Caco-2 (cell line): Measurements from ENCODE around the gene SLC25A29. TPM values are rescaled to one million over a fixed set of nuclear protein-coding genes. Genes with fewer than 3 reads are reported as not detected.
"Not testable (repeated sequence)": the region's sequence is repeated elsewhere in the genome, so short reads cannot be mapped to it uniquely, and the experiment has no call there.

Source experiments
- BruUV-seq: library from RNA; stranded (reverse); fragments of 400-500 nt; replicated peaks from 2 replicates; lab custom pipeline; 2021; lab: Mats Ljungman, UMichigan
- CTCF ChIA-PET: fragments of 300-600 bp; sonication (Branson Sonifier 250); formaldehyde crosslinking; loops from one replicate; lab custom pipeline; 2022; ENCODE audit warnings: antibody characterized with exemption; lab: Charles Lee
- POLR2A ChIA-PET: fragments of 300-600 bp; sonication (Branson Sonifier 250); formaldehyde crosslinking; loops from one replicate; lab custom pipeline; 2022; ENCODE audit warnings: antibody characterized with exemption; lab: Charles Lee
- DNase-seq, 2 experiments: peaks; one replicate each; pipeline versions ENCODE4 v3.0.0 to v3.0.0-alpha.2; 2020 to 2022
- H3K27me3 ChIP-seq: replicated peaks from 2 replicates; pipeline ENCODE4 v1.6.0; 2011; ENCODE audit warnings: low read length; ENCODE audit not compliant: control insufficient read depth, insufficient read depth
- H3K36me3 ChIP-seq: 2 replicates; pipeline ENCODE4 v1.5.1; 2011; ENCODE audit warnings: low read length; ENCODE audit not compliant: control insufficient read depth, insufficient read depth
- H3K4me1 ChIP-seq: fragments of 250-450 bp; sonication (Bioruptor Pico); 2 replicates; pipeline ENCODE4 v1.5.1; 2020; ENCODE audit warnings: mild to moderate bottlenecking
- H3K4me3 ChIP-seq: 2 replicates; pipeline ENCODE4 v1.5.1; 2011; ENCODE audit warnings: low read depth, mild to moderate bottlenecking, control low read depth, low read length
- H3K9me3 ChIP-seq: fragments of 250-450 bp; sonication (Bioruptor Pico); 2 replicates; pipeline ENCODE4 v1.5.1; 2020; ENCODE audit warnings: mild to moderate bottlenecking, moderate library complexity
- H3K27ac Mint-ChIP-seq: one replicate; pipeline ENCODE4 v1.8.0; 2022; ENCODE audit warnings: mixed read lengths; ENCODE audit not compliant: unreplicated experiment
- H3K27me3 Mint-ChIP-seq: one replicate; pipeline ENCODE4 v1.8.0; 2022; ENCODE audit warnings: mixed read lengths; ENCODE audit not compliant: insufficient read depth, unreplicated experiment
- H3K36me3 Mint-ChIP-seq: one replicate; pipeline ENCODE4 v1.8.0; 2022; ENCODE audit warnings: mild to moderate bottlenecking, mixed read lengths; ENCODE audit not compliant: insufficient read depth, unreplicated experiment
- H3K4me1 Mint-ChIP-seq: one replicate; pipeline ENCODE4 v1.8.0; 2022; ENCODE audit warnings: low read depth, mixed read lengths; ENCODE audit not compliant: unreplicated experiment
- H3K4me3 Mint-ChIP-seq: one replicate; pipeline ENCODE4 v1.8.0; 2022; ENCODE audit warnings: mild to moderate bottlenecking, moderate library complexity, mixed read lengths; ENCODE audit not compliant: unreplicated experiment
- H3K9me3 Mint-ChIP-seq: one replicate; pipeline ENCODE4 v1.8.0; 2022; ENCODE audit warnings: mixed read lengths; ENCODE audit not compliant: unreplicated experiment
- intact Hi-C: fragments of 100-400 bp; cut with micrococcal nuclease; formaldehyde crosslinking; loops from one replicate; pipeline ENCODE4 v1.10.0; 2022; ENCODE audit not compliant: unreplicated experiment
- total RNA-seq: library from RNA; stranded (reverse); gene quantifications from 2 replicates; pipeline ENCODE4 v1.2.3, GENCODE V29; 2022
- TF ChIP-seq, protein P1 (sequence below), 2 experiments: fragments of 200-600 bp in 1 of 2; IDR thresholded peaks; 1 replicate in 1 of 2; 2 replicates in 1 of 2; pipeline versions ENCODE4 v1.5.1 to v1.8.0; 2011 to 2022; ENCODE audit warnings: antibody characterized with exemption in 1 of 2, control low read depth in 1 of 2, inconsistent platforms in 1 of 2, low read depth in 1 of 2, low read length in 1 of 2, mild to moderate bottlenecking in 1 of 2, moderate library complexity in 1 of 2; ENCODE audit not compliant: insufficient read depth in 1 of 2, severe bottlenecking in 1 of 2, unreplicated experiment in 1 of 2

SLC25A29 gene
- total RNA-seq, 1 experiment from 2014 or later: 28.5 TPM

GRCh38 chr14:100346306-100347091 is 40.3 kb upstream of the SLC25A29 start:
- H3K36me3 ChIP-seq: no peaks in the 10 kb centered on the region; the same call in 1 of the 2 replicates
- H3K36me3 Mint-ChIP-seq: peaks cover 45% of the 10 kb centered on the region
- TF ChIP-seq, protein P1, sequence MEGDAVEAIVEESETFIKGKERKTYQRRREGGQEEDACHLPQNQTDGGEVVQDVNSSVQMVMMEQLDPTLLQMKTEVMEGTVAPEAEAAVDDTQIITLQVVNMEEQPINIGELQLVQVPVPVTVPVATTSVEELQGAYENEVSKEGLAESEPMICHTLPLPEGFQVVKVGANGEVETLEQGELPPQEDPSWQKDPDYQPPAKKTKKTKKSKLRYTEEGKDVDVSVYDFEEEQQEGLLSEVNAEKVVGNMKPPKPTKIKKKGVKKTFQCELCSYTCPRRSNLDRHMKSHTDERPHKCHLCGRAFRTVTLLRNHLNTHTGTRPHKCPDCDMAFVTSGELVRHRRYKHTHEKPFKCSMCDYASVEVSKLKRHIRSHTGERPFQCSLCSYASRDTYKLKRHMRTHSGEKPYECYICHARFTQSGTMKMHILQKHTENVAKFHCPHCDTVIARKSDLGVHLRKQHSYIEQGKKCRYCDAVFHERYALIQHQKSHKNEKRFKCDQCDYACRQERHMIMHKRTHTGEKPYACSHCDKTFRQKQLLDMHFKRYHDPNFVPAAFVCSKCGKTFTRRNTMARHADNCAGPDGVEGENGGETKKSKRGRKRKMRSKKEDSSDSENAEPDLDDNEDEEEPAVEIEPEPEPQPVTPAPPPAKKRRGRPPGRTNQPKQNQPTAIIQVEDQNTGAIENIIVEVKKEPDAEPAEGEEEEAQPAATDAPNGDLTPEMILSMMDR (IDR thresholded peaks at IDR 0.05; ENCODE audit: insufficient read depth in 1 of 2, low read depth in 1 of 2, low read length in 1 of 2, severe bottlenecking in 1 of 2, unreplicated experiment in 1 of 2): no peak
- ChIA-PET CTCF (no interaction called here), POLR2A (no interaction called here)
- intact Hi-C loops: no loop called here
- H3K4me1 Mint-ChIP-seq: no peaks in the 10 kb centered on the region
- no peak overlapping the region for H3K27ac Mint-ChIP-seq
- no peak overlapping the region for H3K4me3 ChIP-seq
- H3K4me1 ChIP-seq: no peaks in the 10 kb centered on the region
- no peaks in the 10 kb centered on the region for H3K27me3 Mint-ChIP-seq
- BruUV-seq: no TSS peak
- H3K27me3 ChIP-seq: no peaks in the 10 kb centered on the region
- no peaks in the 10 kb centered on the region for H3K9me3 Mint-ChIP-seq
- H3K4me3 Mint-ChIP-seq: no peak overlapping the region
- DNase-seq: no peak
- no peaks in the 10 kb centered on the region for H3K9me3 ChIP-seq

- H3K36me3 ChIP-seq: no peaks in the 10 kb centered on the region; the same call in 1 of the 2 replicates
- H3K4me3 ChIP-seq: no peak overlapping the region
- intact Hi-C loops: no loop called here
- no TSS peak for BruUV-seq
- CTCF ChIA-PET: no interaction called here
- Mint-ChIP-seq H3K27me3 (no peaks in the 10 kb centered on the region), H3K9me3 (no peaks in the 10 kb centered on the region), H3K27ac (no peak overlapping the region), H3K4me1 (no peaks in the 10 kb centered on the region), H3K4me3 (no peak overlapping the region), H3K36me3 (peaks cover 45% of the 10 kb centered on the region)
- no peaks in the 10 kb centered on the region for H3K4me1 ChIP-seq
- TF ChIP-seq, protein P1 (IDR thresholded peaks at IDR 0.05; ENCODE audit: insufficient read depth in 1 of 2, low read depth in 1 of 2, low read length in 1 of 2, severe bottlenecking in 1 of 2, unreplicated experiment in 1 of 2): no peak
- no peaks in the 10 kb centered on the region for H3K27me3 ChIP-seq
- no peak for DNase-seq
- POLR2A ChIA-PET: no interaction called here
- no peaks in the 10 kb centered on the region for H3K9me3 ChIP-seq
These were observed 39.5 kb upstream of the SLC25A29 start for GRCh38 chr14:100345711-100346110.

DNA sequence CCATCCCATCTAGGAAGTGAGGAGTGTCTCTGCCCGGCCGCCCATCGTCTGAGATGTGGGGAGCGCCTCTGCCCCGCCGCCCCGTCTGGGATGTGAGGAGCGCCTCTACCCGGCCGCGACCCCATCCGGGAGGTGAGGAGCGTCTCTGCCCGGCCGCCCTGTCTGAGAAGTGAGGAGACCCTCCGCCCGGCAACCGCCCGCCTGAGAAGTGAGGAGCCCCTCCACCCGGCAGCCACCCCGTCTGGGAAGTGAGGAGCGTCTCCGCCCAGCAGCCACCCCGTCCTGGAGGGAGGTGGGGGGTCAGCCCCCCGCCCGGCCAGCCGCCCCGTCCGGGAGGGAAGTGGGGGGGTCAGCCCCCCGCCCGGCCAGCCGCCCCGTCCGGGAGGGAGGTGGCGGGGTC is 38.4 kb upstream of the SLC25A29 start:
- POLR2A ChIA-PET, DNase-seq, H3K4me3 ChIP-seq, intact Hi-C loops, H3K4me1 Mint-ChIP-seq, H3K36me3 ChIP-seq, CTCF ChIA-PET, H3K9me3 ChIP-seq, H3K27me3 ChIP-seq, H3K27ac Mint-ChIP-seq, H3K4me3 Mint-ChIP-seq, BruUV-seq, H3K4me1 ChIP-seq, H3K27me3 Mint-ChIP-seq, H3K9me3 Mint-ChIP-seq: not testable (repeated sequence)
- H3K36me3 Mint-ChIP-seq: peaks cover 50% of the 10 kb centered on the region

DNA sequence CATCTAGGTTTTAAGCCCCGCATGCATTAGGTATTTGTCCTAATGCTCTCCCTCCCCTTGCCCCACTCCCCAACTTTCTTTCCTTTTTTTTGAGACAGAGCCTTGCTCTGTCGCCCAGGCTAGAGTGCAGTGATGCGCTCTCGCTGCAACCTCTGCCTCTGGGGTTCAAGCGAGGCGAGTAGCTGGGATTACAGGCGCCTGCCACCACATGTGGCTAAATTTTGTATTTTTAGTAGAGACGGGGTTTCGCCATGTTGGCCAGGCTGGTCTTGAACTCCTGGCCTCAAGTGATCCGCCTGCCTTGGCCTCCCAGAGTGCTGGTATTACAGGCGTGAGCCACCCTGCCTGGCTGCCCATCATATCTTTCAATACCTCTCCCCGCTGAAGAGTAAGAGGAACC is 36.6 kb upstream of the SLC25A29 start:
- intact Hi-C loops: not testable (repeated sequence)

More for the DNA sequence above, 36.6 kb upstream of the SLC25A29 start:
- H3K9me3 Mint-ChIP-seq, DNase-seq, H3K27ac Mint-ChIP-seq, BruUV-seq, H3K4me3 Mint-ChIP-seq, H3K36me3 ChIP-seq, H3K27me3 ChIP-seq, H3K4me1 ChIP-seq, CTCF ChIA-PET, H3K27me3 Mint-ChIP-seq, POLR2A ChIA-PET, H3K9me3 ChIP-seq, H3K4me3 ChIP-seq, H3K4me1 Mint-ChIP-seq: not testable (repeated sequence)
- peaks cover 50% of the 10 kb centered on the region for H3K36me3 Mint-ChIP-seq
